ENCODE data around the gene GCLC.

DNA sequence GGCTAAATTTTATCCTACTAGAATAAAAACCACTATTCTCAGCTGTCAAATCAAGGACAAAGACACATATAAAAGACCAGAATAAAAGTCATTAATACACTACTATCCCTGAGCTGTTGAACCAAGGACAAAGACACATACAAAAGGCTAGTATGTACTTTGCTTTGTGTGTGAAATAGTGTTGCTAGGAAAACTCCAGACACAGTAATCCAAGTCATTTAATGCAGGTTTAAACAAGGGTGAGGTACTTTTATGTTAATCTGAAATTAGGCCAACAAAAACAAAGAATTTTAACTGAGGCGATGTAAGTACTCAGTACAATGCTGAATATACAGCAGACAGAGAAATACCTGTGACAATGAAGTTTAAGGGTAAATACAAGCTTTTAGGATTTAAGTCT, 18.9 kb downstream of the GCLC start:
- TF ChIP-seq, protein P1, sequence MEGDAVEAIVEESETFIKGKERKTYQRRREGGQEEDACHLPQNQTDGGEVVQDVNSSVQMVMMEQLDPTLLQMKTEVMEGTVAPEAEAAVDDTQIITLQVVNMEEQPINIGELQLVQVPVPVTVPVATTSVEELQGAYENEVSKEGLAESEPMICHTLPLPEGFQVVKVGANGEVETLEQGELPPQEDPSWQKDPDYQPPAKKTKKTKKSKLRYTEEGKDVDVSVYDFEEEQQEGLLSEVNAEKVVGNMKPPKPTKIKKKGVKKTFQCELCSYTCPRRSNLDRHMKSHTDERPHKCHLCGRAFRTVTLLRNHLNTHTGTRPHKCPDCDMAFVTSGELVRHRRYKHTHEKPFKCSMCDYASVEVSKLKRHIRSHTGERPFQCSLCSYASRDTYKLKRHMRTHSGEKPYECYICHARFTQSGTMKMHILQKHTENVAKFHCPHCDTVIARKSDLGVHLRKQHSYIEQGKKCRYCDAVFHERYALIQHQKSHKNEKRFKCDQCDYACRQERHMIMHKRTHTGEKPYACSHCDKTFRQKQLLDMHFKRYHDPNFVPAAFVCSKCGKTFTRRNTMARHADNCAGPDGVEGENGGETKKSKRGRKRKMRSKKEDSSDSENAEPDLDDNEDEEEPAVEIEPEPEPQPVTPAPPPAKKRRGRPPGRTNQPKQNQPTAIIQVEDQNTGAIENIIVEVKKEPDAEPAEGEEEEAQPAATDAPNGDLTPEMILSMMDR (IDR thresholded peaks at IDR 0.05) = no peak
- no peak for TF ChIP-seq POLR2A (IDR thresholded peaks at IDR 0.05)

All from stomach (tissue), 4 donors.